Measurements from ENCODE around the gene ZSWIM8. TPM values are rescaled to one million over a fixed set of nuclear protein-coding genes. Genes with fewer than 3 reads are reported as not detected.

The ZSWIM8 gene
- total RNA-seq, 1 donor from 2014 or later = 165 TPM

DNA sequence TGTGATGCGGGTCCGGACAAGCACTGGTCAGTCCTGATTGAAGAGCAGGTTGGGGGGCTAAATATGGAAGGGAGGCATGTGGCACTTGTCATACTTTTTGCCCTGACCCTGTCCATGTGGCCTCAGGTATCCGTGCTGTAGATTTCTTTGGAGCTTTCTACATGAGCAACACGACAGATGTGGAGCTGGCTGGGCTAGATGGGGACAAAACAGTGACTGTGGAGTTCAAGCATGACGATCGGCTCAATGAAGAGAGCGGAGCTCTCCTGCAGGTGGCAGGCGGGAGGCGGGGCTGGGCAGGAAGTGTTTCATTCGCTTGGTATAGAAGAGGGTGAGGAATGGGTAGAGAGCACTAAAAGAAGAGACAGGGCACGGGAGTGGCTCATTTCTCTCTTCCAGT, 16.5 kb upstream of the ZSWIM8 start:
- no peak for DNase-seq
- Mint-ChIP-seq H3K9me3 (ENCODE audit: unreplicated experiment) (peaks cover 9% of the 10 kb centered on the region), H3K27ac (ENCODE audit: unreplicated experiment) (no peak overlapping the region), H3K4me3 (ENCODE audit: unreplicated experiment) (no peak overlapping the region), H3K4me1 (ENCODE audit: low read depth, unreplicated experiment) (peaks cover 7% of the 10 kb centered on the region), H3K27me3 (ENCODE audit: unreplicated experiment) (peaks cover 10% of the 10 kb centered on the region), H3K36me3 (ENCODE audit: unreplicated experiment) (no peaks in the 10 kb centered on the region)
- TF ChIP-seq, protein P1, sequence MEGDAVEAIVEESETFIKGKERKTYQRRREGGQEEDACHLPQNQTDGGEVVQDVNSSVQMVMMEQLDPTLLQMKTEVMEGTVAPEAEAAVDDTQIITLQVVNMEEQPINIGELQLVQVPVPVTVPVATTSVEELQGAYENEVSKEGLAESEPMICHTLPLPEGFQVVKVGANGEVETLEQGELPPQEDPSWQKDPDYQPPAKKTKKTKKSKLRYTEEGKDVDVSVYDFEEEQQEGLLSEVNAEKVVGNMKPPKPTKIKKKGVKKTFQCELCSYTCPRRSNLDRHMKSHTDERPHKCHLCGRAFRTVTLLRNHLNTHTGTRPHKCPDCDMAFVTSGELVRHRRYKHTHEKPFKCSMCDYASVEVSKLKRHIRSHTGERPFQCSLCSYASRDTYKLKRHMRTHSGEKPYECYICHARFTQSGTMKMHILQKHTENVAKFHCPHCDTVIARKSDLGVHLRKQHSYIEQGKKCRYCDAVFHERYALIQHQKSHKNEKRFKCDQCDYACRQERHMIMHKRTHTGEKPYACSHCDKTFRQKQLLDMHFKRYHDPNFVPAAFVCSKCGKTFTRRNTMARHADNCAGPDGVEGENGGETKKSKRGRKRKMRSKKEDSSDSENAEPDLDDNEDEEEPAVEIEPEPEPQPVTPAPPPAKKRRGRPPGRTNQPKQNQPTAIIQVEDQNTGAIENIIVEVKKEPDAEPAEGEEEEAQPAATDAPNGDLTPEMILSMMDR (IDR thresholded peaks at IDR 0.05; ENCODE audit: partially characterized antibody, unreplicated experiment) = no peak

DNA sequence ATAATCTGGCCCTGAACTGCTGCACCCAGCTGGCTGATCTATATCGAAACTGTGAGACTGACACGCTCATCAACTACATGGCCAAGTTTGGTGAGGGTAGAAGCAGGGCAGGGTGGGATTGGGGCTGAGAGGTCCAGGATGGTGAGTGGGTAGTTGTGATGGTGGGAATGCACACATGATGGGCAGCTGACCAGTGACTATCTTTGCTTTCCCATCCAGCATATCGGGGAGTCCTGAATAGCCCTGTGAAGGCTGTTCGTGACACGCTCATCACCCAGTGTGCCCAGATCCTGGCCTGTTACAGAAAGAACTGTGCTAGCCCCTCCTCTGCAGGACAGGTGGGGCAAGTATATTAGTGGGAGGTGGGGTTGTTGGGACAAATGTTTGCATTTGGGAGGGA, 16.0 kb upstream of the ZSWIM8 start:
- H3K27me3 Mint-ChIP-seq (ENCODE audit: unreplicated experiment) = peaks cover 10% of the 10 kb centered on the region
- DNase-seq = no peak
- peaks cover 9% of the 10 kb centered on the region for H3K9me3 Mint-ChIP-seq (ENCODE audit: unreplicated experiment)
- H3K4me3 Mint-ChIP-seq (ENCODE audit: unreplicated experiment) = no peak overlapping the region
- H3K4me1 Mint-ChIP-seq (ENCODE audit: low read depth, unreplicated experiment) = peaks cover 12% of the 10 kb centered on the region
- TF ChIP-seq, protein P1 (IDR thresholded peaks at IDR 0.05; ENCODE audit: partially characterized antibody, unreplicated experiment) = no peak
- H3K27ac Mint-ChIP-seq (ENCODE audit: unreplicated experiment) = no peak overlapping the region
- H3K36me3 Mint-ChIP-seq (ENCODE audit: unreplicated experiment) = no peaks in the 10 kb centered on the region

DNA sequence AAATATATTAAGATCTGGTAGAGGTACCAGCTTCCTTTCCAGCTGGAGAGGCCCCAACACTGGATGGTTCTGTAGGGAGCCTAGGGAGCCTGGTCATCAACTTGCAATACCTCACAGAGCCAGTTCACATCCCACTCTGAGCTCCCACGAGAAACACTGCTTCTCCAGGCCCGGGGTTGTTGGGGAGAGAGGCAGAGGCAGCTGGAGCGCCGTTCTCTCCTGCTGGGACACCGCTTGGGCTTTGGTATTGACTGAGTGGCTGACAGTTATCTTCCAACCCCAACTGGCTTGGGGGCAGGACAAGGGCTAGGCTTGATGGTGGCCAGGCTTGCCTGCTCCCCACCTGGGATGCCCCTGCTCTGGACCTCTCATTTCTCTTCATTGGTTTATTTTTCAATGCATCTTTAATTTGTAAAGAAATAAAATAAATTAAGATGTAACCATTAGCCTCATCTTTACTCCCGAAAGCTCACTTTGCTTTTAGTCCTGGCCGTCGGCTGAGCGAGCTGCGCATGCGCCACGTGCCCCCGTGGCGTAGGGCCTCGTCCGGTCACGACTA, 13.6 kb upstream of the ZSWIM8 start:
- peaks cover 10% of the 10 kb centered on the region for H3K27me3 Mint-ChIP-seq (ENCODE audit: unreplicated experiment)
- H3K4me1 Mint-ChIP-seq (ENCODE audit: low read depth, unreplicated experiment) = peaks cover 20% of the 10 kb centered on the region
- peak overlapping the region; percentile 82 for H3K27ac Mint-ChIP-seq (ENCODE audit: unreplicated experiment)

DNA sequence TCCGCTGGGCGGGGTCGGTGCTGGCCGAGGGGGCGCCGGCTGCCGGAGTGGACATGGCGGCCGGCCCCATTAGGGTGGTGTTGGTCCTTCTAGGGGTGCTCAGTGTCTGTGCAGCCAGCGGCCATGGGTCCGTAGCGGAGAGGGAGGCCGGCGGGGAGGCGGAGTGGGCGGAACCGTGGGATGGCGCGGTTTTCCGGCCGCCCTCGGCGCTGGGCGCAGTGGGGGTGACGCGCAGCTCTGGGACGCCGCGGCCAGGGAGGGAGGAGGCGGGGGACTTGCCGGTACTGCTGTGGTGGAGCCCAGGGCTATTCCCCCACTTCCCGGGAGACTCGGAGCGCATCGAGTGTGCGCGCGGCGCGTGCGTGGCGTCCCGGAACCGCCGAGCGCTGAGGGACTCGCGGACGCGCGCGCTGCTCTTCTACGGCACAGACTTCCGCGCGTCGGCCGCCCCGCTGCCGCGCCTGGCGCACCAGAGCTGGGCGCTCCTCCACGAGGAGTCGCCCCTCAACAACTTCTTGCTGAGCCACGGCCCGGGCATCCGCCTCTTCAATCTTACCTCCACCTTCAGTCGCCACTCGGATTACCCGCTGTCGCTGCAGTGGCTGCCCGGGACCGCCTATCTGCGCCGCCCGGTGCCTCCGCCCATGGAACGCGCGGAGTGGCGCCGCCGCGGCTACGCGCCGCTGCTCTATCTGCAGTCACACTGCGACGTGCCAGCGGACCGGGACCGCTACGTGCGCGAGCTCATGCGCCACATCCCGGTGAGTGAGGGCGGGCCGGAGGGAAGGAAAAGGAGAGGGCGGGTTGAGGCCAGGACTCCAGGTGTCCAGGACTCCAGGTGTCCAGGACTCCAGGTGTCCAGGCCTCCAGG, 12.9 kb upstream of the ZSWIM8 start:
- Mint-ChIP-seq H3K9me3 (ENCODE audit: unreplicated experiment) (peaks cover 9% of the 10 kb centered on the region), H3K27ac (ENCODE audit: unreplicated experiment) (peak overlapping the region; percentile 82), H3K4me1 (ENCODE audit: low read depth, unreplicated experiment) (peaks cover 20% of the 10 kb centered on the region), H3K4me3 (ENCODE audit: unreplicated experiment) (peak overlapping the region; percentile 96), H3K36me3 (ENCODE audit: unreplicated experiment) (no peaks in the 10 kb centered on the region), H3K27me3 (ENCODE audit: unreplicated experiment) (peaks cover 10% of the 10 kb centered on the region)
- TF ChIP-seq, protein P1 (IDR thresholded peaks at IDR 0.05; ENCODE audit: partially characterized antibody, unreplicated experiment) = no peak
- DNase-seq = peak; percentile 70

More for the DNA sequence above, 13.6 kb upstream of the ZSWIM8 start:
- Mint-ChIP-seq H3K4me3 (ENCODE audit: unreplicated experiment) (peak overlapping the region; percentile 96), H3K9me3 (ENCODE audit: unreplicated experiment) (peaks cover 9% of the 10 kb centered on the region), H3K36me3 (ENCODE audit: unreplicated experiment) (no peaks in the 10 kb centered on the region)
- TF ChIP-seq, protein P1 (IDR thresholded peaks at IDR 0.05; ENCODE audit: partially characterized antibody, unreplicated experiment) = no peak
- peak; percentile 92 for DNase-seq
